Raji (cell line): Measurements from ENCODE around the gene MIA2.

Source experiments
- POLR2A ChIP-seq: IDR thresholded peaks from 2 replicates; pipeline ENCODE4 v1.6.1; 2011; ENCODE audit warnings: low read depth, low read length, control low read depth; ENCODE audit not compliant: insufficient read depth

Gene MIA2

DNA sequence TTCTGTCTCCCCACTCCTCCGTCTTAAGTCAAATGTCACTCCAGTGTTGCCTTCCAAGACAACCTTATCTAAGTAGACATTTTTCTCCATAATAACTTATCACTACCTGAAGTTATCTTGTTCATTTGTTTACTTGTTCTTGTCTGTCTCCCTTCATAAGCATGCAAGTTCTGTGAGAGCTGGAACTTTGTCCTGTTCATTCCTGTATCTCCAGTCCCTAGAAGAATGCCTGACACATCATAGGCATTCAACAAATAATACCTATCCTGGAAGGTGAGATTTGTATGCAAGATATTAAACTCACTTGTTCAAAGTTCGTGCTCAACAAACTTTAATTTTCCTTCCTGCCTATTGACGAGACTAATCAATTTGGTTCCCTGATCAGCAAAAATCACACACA lies 5.7 kb upstream of the MIA2 start:
- TF ChIP-seq POLR2A = no peak

- TF ChIP-seq POLR2A = no peak
Measured at GRCh38 chr14:39228509-39229221, 5.0 kb upstream of the MIA2 start.

- no peak for TF ChIP-seq POLR2A
Measured at GRCh38 chr14:39229222-39229543, 4.5 kb upstream of the MIA2 start.

GRCh38 chr14:39229601-39230110 lies 4.1 kb upstream of the MIA2 start:
- no peak for TF ChIP-seq POLR2A

DNA sequence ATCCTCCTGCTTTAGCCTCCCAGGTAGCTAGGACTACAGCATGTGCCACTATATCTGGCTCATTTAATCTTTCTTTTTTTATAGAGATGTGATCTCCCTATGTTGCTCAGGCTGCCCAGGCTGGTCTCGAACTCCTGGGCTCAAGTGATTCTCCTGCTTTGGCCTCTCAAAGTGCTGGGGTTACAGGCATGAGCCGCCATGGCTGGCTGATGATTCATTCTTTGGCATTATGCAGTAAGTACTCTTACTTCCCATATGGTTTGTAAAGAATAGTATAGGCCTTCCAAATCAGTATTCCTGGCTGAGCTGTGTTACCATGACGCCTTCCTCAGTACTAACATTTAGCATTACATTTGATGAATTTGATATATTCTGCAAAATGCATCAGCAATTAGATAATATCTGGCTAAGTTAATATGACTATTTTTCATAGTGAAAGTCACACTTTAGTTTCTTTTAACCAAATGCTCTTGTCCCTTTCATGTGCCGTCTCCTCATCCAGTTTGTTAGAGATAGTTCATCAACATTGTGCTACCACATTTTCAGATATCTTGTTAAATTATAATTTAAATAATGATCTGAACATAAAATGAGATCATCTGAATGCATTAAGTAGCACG lies 3.2 kb upstream of the MIA2 start:
- no peak for TF ChIP-seq POLR2A

- TF ChIP-seq POLR2A = no peak
Measured at GRCh38 chr14:39232554-39233415, 930 bp upstream of the MIA2 start.

DNA sequence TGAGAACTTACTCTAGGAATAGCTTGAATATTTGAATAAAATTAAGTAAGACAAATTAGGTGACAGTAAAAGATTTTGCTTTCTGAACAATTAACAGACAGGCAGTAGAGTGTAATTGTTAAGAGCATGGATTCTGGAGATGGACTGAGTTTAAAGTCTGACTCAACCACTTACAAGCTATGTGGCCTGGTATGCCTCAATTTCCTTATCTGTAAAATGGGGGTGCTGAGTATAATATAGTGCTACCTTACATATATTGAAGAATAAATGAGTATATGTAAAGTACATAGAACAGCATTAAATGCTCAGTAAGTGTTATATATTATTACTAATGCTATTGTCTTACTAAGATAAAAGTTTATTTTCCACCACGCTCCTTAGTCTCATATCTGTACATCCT lies 7.1 kb downstream of the MIA2 start:
- no peak for TF ChIP-seq POLR2A

GRCh38 chr14:39241637-39242036 lies 7.9 kb downstream of the MIA2 start:
- no peak for TF ChIP-seq POLR2A

DNA sequence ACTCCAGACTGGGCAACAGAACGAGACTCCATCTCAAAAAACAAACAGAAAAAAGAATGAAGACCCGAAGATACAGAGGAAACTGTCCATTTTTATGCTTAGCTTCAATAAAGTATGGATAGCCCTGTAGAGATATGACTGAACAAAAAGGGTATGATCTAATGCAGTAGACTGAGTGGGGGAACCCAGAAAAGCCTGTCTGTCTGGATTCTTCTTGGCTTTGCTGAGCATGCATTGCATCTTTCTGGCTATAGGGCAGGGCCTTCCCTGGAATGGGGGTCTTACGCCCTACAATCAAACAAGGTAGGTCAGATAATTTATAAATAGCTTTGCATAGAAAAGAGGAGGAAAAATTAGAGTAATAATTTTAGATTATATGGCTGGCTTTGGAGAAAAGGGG lies 10.1 kb downstream of the MIA2 start:
- no peak for TF ChIP-seq POLR2A

GRCh38 chr14:39246618-39247017 lies 12.9 kb downstream of the MIA2 start:
- TF ChIP-seq POLR2A = no peak

DNA sequence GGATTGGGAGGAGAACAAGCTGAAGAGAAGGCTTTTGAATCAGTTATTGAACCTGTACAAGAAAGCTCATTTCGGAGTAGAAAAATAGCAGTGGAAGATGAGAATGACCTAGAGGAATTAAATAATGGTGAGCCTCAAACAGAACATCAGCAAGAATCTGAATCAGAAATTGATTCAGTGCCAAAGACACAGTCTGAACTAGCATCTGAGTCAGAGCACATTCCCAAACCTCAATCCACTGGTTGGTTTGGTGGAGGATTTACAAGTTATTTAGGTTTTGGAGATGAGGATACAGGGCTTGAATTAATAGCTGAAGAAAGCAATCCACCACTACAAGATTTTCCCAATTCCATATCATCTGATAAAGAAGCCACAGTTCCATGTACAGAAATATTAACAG lies 13.5 kb downstream of the MIA2 start:
- TF ChIP-seq POLR2A = no peak

DNA sequence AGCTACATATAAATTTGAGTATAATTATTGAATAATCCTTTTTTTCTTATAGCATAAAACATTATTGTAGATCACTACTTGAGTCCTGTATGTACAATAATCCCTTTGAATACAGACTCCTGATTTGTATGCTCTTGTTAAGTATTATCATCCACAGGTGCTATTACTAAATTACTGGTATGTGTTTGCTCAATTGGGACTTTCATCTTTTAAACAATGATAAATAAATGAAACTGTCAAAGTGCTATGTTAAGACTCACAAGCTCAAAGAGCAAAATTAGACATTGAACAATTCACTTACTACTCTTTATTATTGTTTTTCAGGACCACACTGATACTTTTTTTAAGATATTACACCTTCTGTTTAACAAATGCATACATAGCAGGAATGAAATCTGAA lies 17.8 kb downstream of the MIA2 start:
- TF ChIP-seq POLR2A = no peak

DNA sequence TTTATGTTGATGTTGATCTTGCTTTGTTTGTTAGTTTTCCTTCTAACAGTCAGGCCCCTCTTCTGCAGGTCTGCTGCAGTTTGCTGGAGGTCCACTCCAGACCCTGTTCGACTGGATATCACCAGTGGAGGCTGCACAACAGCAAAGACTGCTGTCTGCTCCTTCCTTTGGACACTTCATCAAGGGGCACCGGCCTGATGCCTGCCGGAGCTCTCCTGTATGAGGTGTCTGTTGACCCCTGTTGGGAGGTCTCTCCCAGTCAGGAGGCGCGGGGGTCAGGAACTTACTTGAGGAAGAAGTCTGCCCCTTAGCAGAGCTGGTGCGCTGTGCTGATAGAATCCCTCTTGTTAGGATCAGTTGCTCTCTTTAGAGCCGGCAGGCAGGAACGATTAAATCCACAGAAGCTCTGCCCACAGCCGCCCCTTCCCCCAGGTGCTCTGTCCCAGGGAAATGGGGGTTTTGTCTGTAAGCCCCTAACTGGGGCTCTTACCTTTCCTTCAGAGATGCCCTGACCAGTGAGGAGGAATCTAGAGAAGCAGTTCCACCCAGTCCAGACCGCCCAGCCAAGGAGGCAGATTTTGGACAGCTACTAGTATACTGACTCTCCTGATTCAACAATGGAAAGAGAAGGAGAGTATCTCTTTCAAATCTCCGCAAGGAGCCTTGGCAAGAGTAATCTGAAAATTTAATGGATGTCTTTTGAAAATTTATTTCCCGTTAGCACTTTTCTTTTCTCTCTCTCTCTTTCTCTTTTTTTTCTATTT lies 25.2 kb downstream of the MIA2 start:
- TF ChIP-seq POLR2A = no peak

DNA sequence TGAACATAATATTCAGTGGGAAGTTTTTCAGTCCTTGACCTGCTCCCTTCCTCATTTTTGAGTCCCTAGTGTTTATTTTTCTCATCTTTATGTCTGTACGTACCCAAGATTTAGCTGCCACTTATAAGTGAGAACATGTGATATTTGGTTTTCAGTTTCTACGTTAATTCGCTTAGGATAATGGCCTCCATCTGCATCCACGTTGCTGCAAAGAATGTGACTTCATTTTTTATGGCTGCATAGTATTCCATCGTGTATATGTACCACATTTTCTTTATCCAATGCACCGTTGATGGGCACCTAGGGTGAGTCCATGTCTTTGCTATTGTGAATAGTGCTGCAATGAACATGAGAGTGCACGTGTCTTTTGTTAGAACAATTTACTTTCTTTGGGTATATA lies 30.3 kb downstream of the MIA2 start:
- no peak for TF ChIP-seq POLR2A

DNA sequence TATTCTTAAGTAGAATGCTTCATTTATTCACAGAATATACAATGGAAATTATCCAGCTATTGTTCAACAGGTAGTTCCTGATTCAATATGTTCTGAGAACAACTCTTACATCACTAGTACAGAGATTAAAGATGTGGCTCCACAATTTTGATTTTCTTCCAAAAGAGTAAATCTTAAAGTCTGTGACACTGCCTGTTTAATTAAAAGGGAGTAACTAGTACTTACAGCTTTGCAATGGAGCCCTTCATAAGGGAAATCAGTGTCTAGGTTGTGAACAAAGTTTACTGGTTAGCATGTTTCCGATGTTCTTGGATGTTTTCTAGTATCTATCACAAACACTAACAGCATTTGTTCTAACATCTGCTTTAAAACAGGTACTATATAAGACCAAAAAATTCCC lies 30.8 kb downstream of the MIA2 start:
- no peak for TF ChIP-seq POLR2A
